B cell (primary cell): ENCODE results near the gene THBS4. TPM values are rescaled to one million over a fixed set of nuclear protein-coding genes. Genes with fewer than 3 reads are reported as not detected.

Experiments used
- ATAC-seq: fragments of 200-7000 bp; cut with Tn5 transposase; one replicate; pipeline ENCODE4 v1.10.0; 2021; ENCODE audit warnings: low read depth, mild to moderate bottlenecking, moderate number of reproducible peaks, moderate library complexity
- CTCF ChIA-PET: fragments of 350-600 bp; sonication (Branson Sonifier 250); formaldehyde crosslinking; loops from one replicate; lab custom pipeline; 2021; ENCODE audit warnings: antibody characterized with exemption, inconsistent platforms; lab: Charles Lee
- POLR2A ChIA-PET: fragments of 350-600 bp; sonication (Branson Sonifier 250); formaldehyde crosslinking; loops from one replicate; lab custom pipeline; 2021; ENCODE audit warnings: antibody characterized with exemption; lab: Charles Lee
- DNase-seq: peaks from one replicate; pipeline ENCODE4 v3.0.0; 2013
- H2AFZ ChIP-seq: 2 replicates; pipeline ENCODE4 v1.6.1; 2012; ENCODE audit warnings: mild to moderate bottlenecking, low read depth, low read length; ENCODE audit not compliant: insufficient read depth, poor library complexity, severe bottlenecking
- H3K27ac ChIP-seq, 2 donors: 1 replicate in 1 of 2; 2 replicates in 1 of 2; pipeline ENCODE4 v1.5.1; 2012 to 2013; ENCODE audit warnings: low read length in 2 of 2, mild to moderate bottlenecking in 2 of 2, moderate library complexity in 1 of 2
- H3K27me3 ChIP-seq, 4 experiments: fragments of 200-600 bp in 1 of 4; sonication (generic) in 1 of 4; replicated peaks in 1 of 4; 1 replicate in 2 of 4; 2 replicates in 2 of 4; pipeline versions ENCODE4 v1.6.1 to v1.7.0; 2013 to 2016; ENCODE audit warnings: low read length in 3 of 4, mild to moderate bottlenecking in 2 of 4, mixed read lengths in 1 of 4, moderate library complexity in 1 of 4; ENCODE audit not compliant: insufficient read depth in 4 of 4, control insufficient read depth in 3 of 4; ENCODE audit errors: control extremely low read depth in 1 of 4
- H3K36me3 ChIP-seq, 2 experiments: replicated peaks in 1 of 2; 1 replicate in 1 of 2; 2 replicates in 1 of 2; pipeline versions ENCODE4 v1.6.1 to v1.7.1; 2013; ENCODE audit warnings: low read length in 1 of 2; ENCODE audit not compliant: insufficient read depth in 2 of 2, control insufficient read depth in 1 of 2; ENCODE audit errors: control extremely low read depth in 1 of 2, extremely low read depth in 1 of 2
- H3K4me1 ChIP-seq, 2 donors: fragments of 200-600 bp in 1 of 2; sonication (generic) in 1 of 2; 1 replicate in 1 of 2; 2 replicates in 1 of 2; pipeline versions ENCODE4 v1.5.1 to v1.6.1; 2013 to 2017; ENCODE audit warnings: low read length in 2 of 2; ENCODE audit not compliant: control insufficient read depth in 2 of 2, insufficient read depth in 2 of 2
- H3K4me2 ChIP-seq: replicated peaks from 2 replicates; pipeline ENCODE3; 2012; ENCODE audit warnings: mild to moderate bottlenecking, low read depth, low read length; ENCODE audit not compliant: poor library complexity, severe bottlenecking
- H3K4me3 ChIP-seq, 5 experiments: fragments of 200-600 bp in 1 of 5; sonication (generic) in 1 of 5; 1 replicate in 3 of 5; 2 replicates in 2 of 5; pipeline versions ENCODE4 v1.5.1 to v1.7.0; 2011 to 2016; ENCODE audit warnings: low read length in 4 of 5, mild to moderate bottlenecking in 4 of 5, low read depth in 2 of 5, control low read depth in 1 of 5, moderate library complexity in 1 of 5; ENCODE audit not compliant: insufficient read depth in 1 of 5; ENCODE audit errors: control extremely low read depth in 1 of 5, extremely low read depth in 1 of 5
- H3K79me2 ChIP-seq: fragments of 200-600 bp; sonication (generic); one replicate; pipeline ENCODE4 v1.6.0; 2016; ENCODE audit warnings: low read length; ENCODE audit not compliant: control insufficient read depth, insufficient read depth
- H3K9ac ChIP-seq: fragments of 200-600 bp; sonication (generic); 2 replicates; pipeline ENCODE4 v1.6.1; 2017; ENCODE audit warnings: mild to moderate bottlenecking, low read length, moderate library complexity
- H3K9me3 ChIP-seq, 3 donors: one replicate each; pipeline versions ENCODE4 v1.6.1 to v1.7.1; 2013; ENCODE audit warnings: low read length in 2 of 3; ENCODE audit not compliant: control insufficient read depth in 2 of 3, insufficient read depth in 1 of 3; ENCODE audit errors: control extremely low read depth in 1 of 3
- H4K20me1 ChIP-seq: 2 replicates; pipeline ENCODE4 v1.6.0; 2012; ENCODE audit warnings: mild to moderate bottlenecking, low read length; ENCODE audit not compliant: insufficient read depth, control insufficient read depth, poor library complexity, severe bottlenecking
- H3K27ac Mint-ChIP-seq: one replicate; pipeline ENCODE4 v1.8.0; 2021; ENCODE audit warnings: mixed read lengths
- H3K27me3 Mint-ChIP-seq: one replicate; pipeline ENCODE4 v1.8.0; 2021; ENCODE audit warnings: mixed read lengths
- H3K4me1 Mint-ChIP-seq: one replicate; pipeline ENCODE4 v1.8.0; 2021; ENCODE audit warnings: mixed read lengths
- H3K4me3 Mint-ChIP-seq: one replicate; pipeline ENCODE4 v1.8.0; 2021; ENCODE audit warnings: mixed read lengths
- H3K9me3 Mint-ChIP-seq: one replicate; pipeline ENCODE4 v1.8.0; 2022; ENCODE audit warnings: mixed read lengths; ENCODE audit not compliant: insufficient read depth
- EZH2 ChIP-seq: IDR thresholded peaks from 2 replicates; pipeline ENCODE4 v1.6.1; 2012; ENCODE audit warnings: borderline replicate concordance, low read depth, mild to moderate bottlenecking, moderate library complexity, low read length; ENCODE audit not compliant: insufficient read depth, poor library complexity, severe bottlenecking
- WGBS: methylation state at CpG from one replicate; pipeline ENCODE4 v1.1.5; 2013; ENCODE audit warnings: missing lambda C conversion rate; ENCODE audit not compliant: insufficient coverage; 5-methylcytosine and 5-hydroxymethylcytosine counted together
- intact Hi-C: fragments of 100-400 bp; cut with micrococcal nuclease; formaldehyde crosslinking; loops from one replicate; pipeline ENCODE4 v1.10.0; 2022
- polyA minus RNA-seq: library from RNA; depleted of rRNA, polyadenylated mRNA; stranded (reverse); fragments of >200 nt; gene quantifications from 2 replicates; pipeline ENCODE4 v1.2.3, GENCODE V29; 2012
- polyA plus RNA-seq: library from polyadenylated mRNA; depleted of rRNA; stranded (reverse); fragments of >200 nt; gene quantifications from 2 replicates; pipeline ENCODE4 v1.2.3, GENCODE V29; 2012
- total RNA-seq, 2 donors: library from RNA; stranded (reverse); fragments of 120-200 nt in 1 of 2; gene quantifications; 1 replicate in 1 of 2; 2 replicates in 1 of 2; pipeline versions ENCODE4 v1.2.3 to v1.2.4, GENCODE V29; 2013 to 2022
- TF ChIP-seq, protein P1 (sequence below): fragments of 200-600 bp; IDR thresholded peaks from one replicate; pipeline ENCODE4 v1.8.0; 2022; ENCODE audit warnings: antibody characterized with exemption, mild to moderate bottlenecking

The THBS4 gene
- 0.57 and 0.80 TPM in 2 replicates for total RNA-seq
- 2.1 TPM for total RNA-seq (2013)
- 0.43 and 0.49 TPM in 2 replicates for polyA plus RNA-seq
- polyA minus RNA-seq = 0.17 and 0.86 TPM in 2 replicates

GRCh38 chr5:80034962-80035821, at the start of gene THBS4:
TSS of gene THBS4 (plus strand) at chr5:80035348. CDS start at chr5:80035538, 190 bp downstream.
- H3K4me3 Mint-ChIP-seq = peak within 1 kb of the TSS; percentile 63
- peaks cover 61% of the 10 kb centered on the region for H3K27me3 Mint-ChIP-seq
- Histone ChIP-seq H3K4me2 (peak within 1 kb of the TSS; percentile 48), H3K4me1 (no peaks in the 10 kb centered on the region), H3K4me3 (peak within 1 kb of the TSS in 1 of 5 experiments; percentile 29), H3K27me3 (peaks cover 0 to 38% (median 23%) of the 10 kb centered on the region in 4 experiments), H3K79me2 (no peaks in the 10 kb centered on the region), H2AFZ (peak within 1 kb of the TSS; percentile 46), H4K20me1 (no peaks in the 10 kb centered on the region), H3K36me3 (no peaks in the 10 kb centered on the region), H3K9ac (no peak within 1 kb of the TSS), H3K9me3 (no peaks in the 10 kb centered on the region), H3K27ac (no peak within 1 kb of the TSS)
- peaks cover 4% of the 10 kb centered on the region for H3K4me1 Mint-ChIP-seq
- H3K9me3 Mint-ChIP-seq = no peaks in the 10 kb centered on the region
- ChIA-PET POLR2A (no interaction called here), CTCF (interaction anchor here (1.3 kb wide), 1 partner anchor 48 kb away, joined by 3 read pairs; no protein-coding TSS in a partner anchor)
- 7% methylated on average over 70 of the region's 76 CpGs for WGBS
- TF ChIP-seq, protein P1, sequence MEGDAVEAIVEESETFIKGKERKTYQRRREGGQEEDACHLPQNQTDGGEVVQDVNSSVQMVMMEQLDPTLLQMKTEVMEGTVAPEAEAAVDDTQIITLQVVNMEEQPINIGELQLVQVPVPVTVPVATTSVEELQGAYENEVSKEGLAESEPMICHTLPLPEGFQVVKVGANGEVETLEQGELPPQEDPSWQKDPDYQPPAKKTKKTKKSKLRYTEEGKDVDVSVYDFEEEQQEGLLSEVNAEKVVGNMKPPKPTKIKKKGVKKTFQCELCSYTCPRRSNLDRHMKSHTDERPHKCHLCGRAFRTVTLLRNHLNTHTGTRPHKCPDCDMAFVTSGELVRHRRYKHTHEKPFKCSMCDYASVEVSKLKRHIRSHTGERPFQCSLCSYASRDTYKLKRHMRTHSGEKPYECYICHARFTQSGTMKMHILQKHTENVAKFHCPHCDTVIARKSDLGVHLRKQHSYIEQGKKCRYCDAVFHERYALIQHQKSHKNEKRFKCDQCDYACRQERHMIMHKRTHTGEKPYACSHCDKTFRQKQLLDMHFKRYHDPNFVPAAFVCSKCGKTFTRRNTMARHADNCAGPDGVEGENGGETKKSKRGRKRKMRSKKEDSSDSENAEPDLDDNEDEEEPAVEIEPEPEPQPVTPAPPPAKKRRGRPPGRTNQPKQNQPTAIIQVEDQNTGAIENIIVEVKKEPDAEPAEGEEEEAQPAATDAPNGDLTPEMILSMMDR = no peak
- TF ChIP-seq EZH2 = no peak
- no peak within 1 kb of the TSS for H3K27ac Mint-ChIP-seq
- intact Hi-C loops = no loop called here
- ATAC-seq (no peak), DNase-seq (no peak)

- ChIA-PET POLR2A (no interaction called here), CTCF (no interaction called here)
- H3K27ac Mint-ChIP-seq = no peak overlapping the region
- no peaks in the 10 kb centered on the region for H4K20me1 ChIP-seq
- H3K4me2 ChIP-seq = no peak overlapping the region
- no peaks in the 10 kb centered on the region for H3K27me3 Mint-ChIP-seq
- H3K9ac ChIP-seq = no peak overlapping the region
- intact Hi-C loops = loop anchor here (5.0 kb wide), 1 partner anchor 1316 kb away; the partner anchor contains the start of gene ZCCHC9
- peaks cover 14 to 19% of the 10 kb centered on the region in 2 donors for H3K4me1 ChIP-seq
- no peak overlapping the region for H3K4me3 ChIP-seq
- peaks cover 25% of the 10 kb centered on the region for H3K4me1 Mint-ChIP-seq
- ATAC-seq (no peak), DNase-seq (no peak)
- H3K9me3 ChIP-seq = peaks cover 0 to 6% (median 0%) of the 10 kb centered on the region in 3 donors
- H3K27ac ChIP-seq = no peak overlapping the region
- H3K27me3 ChIP-seq = no peaks in the 10 kb centered on the region
- H3K4me3 Mint-ChIP-seq = no peak overlapping the region
- no peak for TF ChIP-seq EZH2
- TF ChIP-seq, protein P1 = no peak
- H2AFZ ChIP-seq = no peak overlapping the region
- H3K79me2 ChIP-seq = no peaks in the 10 kb centered on the region
- H3K36me3 ChIP-seq = peaks cover 9 to 41% of the 10 kb centered on the region in 2 experiments
- no peaks in the 10 kb centered on the region for H3K9me3 Mint-ChIP-seq
These were observed 48.9 kb upstream of the THBS4 start for GRCh38 chr5:79986260-79986659.
